22Rv1 (cell line): Measurements from ENCODE around the gene GABBR2.

Experiments used
- H3K27ac ChIP-seq: fragments of 450-650 bp; 2 replicates; pipeline ENCODE4 v1.5.1; 2017
- ZFX ChIP-seq: fragments of 450-650 bp; IDR thresholded peaks from 2 replicates; pipeline ENCODE4 v1.6.1; 2017; ENCODE audit warnings: antibody characterized with exemption, borderline replicate concordance
- TF ChIP-seq, protein P1 (sequence below): fragments of 450-650 bp; IDR thresholded peaks from 2 replicates; pipeline ENCODE4 v1.5.1; 2017; ENCODE audit warnings: mild to moderate bottlenecking

Gene GABBR2

DNA sequence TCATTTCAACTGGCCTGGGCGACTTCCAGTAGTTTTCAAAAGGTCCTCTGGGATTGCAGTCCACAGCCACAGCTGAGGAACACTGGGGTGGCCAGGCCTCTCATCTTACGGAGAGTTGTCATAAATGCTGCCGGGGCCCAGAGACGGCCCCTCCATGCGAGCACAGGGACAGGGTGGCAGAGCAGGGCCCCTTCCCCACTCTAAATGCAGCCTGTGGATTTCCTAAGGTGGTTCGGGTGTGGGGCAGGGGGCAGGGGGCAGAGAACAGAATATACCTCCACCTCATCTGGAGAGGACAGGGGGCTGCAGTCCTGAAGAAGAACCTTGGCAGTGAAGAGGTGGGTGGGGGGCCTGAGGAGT, 339.7 kb downstream of the GABBR2 start:
- H3K27ac ChIP-seq = no peak overlapping the region
- TF ChIP-seq, protein P1, sequence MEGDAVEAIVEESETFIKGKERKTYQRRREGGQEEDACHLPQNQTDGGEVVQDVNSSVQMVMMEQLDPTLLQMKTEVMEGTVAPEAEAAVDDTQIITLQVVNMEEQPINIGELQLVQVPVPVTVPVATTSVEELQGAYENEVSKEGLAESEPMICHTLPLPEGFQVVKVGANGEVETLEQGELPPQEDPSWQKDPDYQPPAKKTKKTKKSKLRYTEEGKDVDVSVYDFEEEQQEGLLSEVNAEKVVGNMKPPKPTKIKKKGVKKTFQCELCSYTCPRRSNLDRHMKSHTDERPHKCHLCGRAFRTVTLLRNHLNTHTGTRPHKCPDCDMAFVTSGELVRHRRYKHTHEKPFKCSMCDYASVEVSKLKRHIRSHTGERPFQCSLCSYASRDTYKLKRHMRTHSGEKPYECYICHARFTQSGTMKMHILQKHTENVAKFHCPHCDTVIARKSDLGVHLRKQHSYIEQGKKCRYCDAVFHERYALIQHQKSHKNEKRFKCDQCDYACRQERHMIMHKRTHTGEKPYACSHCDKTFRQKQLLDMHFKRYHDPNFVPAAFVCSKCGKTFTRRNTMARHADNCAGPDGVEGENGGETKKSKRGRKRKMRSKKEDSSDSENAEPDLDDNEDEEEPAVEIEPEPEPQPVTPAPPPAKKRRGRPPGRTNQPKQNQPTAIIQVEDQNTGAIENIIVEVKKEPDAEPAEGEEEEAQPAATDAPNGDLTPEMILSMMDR = no peak
- no peak for TF ChIP-seq ZFX

DNA sequence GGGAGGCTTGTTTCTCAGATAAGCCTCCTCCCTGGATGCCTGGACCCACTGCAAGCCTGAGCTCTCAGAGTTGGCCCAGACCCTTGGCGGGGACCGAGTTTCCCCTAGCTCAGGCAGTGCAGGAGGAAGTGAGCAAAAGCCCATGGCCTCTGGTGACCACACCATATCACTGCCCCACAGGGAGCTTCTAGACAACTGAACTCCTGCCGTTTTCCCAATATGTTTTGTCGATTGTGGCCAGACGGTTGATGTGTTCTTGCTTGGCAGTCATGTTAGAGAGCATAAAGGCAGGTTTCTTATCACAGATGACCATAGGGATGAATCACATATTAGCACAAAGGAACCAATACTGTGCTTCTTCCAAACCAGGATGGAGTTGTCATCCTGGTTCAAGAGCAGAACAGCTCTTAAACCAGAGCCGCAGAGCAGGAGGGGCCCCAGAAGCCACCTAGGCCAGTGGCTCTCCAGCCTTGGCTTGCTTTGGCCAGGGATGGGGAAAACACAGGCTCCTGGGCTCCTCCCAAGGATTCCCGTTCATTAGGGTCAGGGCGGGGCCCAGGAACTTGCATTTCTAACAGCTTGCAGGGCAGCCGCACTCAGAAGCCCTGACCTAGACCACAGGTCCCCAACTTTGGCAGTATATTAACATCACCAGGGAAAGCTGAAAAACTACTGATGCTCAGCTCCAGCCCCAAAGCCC, 340.2 kb downstream of the GABBR2 start:
- no peak overlapping the region for H3K27ac ChIP-seq
- TF ChIP-seq, protein P1 = no peak
- no peak for TF ChIP-seq ZFX

- no peak overlapping the region for H3K27ac ChIP-seq
- TF ChIP-seq, protein P1 = no peak
- TF ChIP-seq ZFX = no peak
Measured at GRCh38 chr9:98367923-98368322, 340.8 kb downstream of the GABBR2 start.

DNA sequence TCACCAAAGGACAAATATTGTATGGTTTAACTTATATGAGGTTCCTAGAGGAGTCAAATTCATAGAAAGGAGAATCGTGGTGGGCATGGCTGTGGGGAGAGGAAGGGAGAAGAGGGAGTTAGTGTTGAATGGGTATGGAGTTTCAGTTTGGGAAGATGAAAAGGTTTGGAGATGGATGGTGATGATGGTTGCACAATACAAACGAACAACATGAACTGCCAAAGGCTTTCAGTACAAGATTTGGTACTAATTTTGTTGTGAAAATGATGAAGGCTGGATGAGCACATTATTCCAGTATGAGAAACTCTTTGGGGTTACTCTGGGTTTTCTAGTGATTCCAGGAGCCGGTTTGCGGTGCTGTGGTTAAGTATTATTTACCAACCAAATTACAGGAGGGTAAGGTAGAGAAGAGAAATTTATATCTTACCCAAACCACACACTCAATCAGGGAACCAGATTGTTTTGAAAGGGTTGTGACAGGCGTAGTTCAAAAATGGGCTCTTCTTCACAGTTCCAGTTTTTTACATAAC, 341.3 kb downstream of the GABBR2 start:
- TF ChIP-seq, protein P1 = no peak
- no peak for TF ChIP-seq ZFX

GRCh38 chr9:98365781-98366180, 343.0 kb downstream of the GABBR2 start:
- TF ChIP-seq, protein P1 = no peak
- no peak for TF ChIP-seq ZFX

More for the DNA sequence above, 341.3 kb downstream of the GABBR2 start:
- H3K27ac ChIP-seq = no peak overlapping the region

GRCh38 chr9:98365227-98365669, 343.5 kb downstream of the GABBR2 start:
- TF ChIP-seq, protein P1 = peak; percentile 55
- no peak for TF ChIP-seq ZFX
- H3K27ac ChIP-seq = no peak overlapping the region

More at GRCh38 chr9:98365781-98366180, 343.0 kb downstream of the GABBR2 start:
- no peak overlapping the region for H3K27ac ChIP-seq

GRCh38 chr9:98364086-98364485, 344.6 kb downstream of the GABBR2 start:
- TF ChIP-seq, protein P1 = no peak
- no peak for TF ChIP-seq ZFX

More at GRCh38 chr9:98364086-98364485, 344.6 kb downstream of the GABBR2 start:
- H3K27ac ChIP-seq = no peak overlapping the region
